ENCODE data around the gene PDCD5.

Gene PDCD5

DNA sequence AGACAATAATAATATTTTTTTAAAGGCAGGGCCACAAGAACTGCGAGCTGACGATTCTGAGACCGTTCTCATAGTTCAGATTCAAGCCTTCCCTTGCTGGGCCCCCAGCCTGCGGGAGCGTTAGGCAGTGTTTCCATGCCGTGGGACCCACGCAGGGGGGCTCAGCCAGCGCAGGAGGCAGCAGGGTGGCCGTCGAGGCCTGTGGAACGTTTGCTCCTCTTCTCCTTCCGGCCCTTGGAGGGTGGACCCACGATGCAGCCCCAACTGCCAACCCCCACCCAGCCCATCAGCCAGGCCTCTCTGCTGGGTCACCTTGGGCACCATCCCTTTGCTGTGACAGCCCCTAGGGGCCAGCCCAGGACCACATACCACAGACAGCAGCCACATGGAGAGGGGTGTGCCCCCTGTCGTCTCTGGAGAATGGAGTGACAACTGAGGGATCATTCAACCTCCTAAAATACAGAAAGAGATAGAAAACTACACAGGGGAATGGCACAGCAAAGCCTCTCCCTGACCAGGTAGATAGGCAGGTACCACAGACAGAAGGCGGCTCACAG, 46.8 kb downstream of the PDCD5 start:
- peaks cover 11 to 62% of the 10 kb centered on the region in 2 donors for H3K36me3 ChIP-seq (ENCODE audit: control insufficient read depth in 1 of 2, insufficient read depth in 2 of 2, low read length in 2 of 2)
- no peak overlapping the region for H3K9ac ChIP-seq (ENCODE audit: low read depth in 1 of 2, low read length in 2 of 2)
- H3K9me3 ChIP-seq (ENCODE audit: control insufficient read depth in 1 of 2, low read length in 2 of 2) = no peaks in the 10 kb centered on the region
- no peak overlapping the region for H3K27ac ChIP-seq (ENCODE audit: low read depth, low read length)
- H3K27me3 ChIP-seq (ENCODE audit: control insufficient read depth in 1 of 2, insufficient read depth in 2 of 2, low read length in 2 of 2) = no peaks in the 10 kb centered on the region
- H3K4me3 ChIP-seq (ENCODE audit: low read depth in 1 of 2, low read length in 2 of 2) = no peak overlapping the region
- no peaks in the 10 kb centered on the region for H3K4me1 ChIP-seq (ENCODE audit: control insufficient read depth in 1 of 2, insufficient read depth in 2 of 2, low read length in 2 of 2)

DNA sequence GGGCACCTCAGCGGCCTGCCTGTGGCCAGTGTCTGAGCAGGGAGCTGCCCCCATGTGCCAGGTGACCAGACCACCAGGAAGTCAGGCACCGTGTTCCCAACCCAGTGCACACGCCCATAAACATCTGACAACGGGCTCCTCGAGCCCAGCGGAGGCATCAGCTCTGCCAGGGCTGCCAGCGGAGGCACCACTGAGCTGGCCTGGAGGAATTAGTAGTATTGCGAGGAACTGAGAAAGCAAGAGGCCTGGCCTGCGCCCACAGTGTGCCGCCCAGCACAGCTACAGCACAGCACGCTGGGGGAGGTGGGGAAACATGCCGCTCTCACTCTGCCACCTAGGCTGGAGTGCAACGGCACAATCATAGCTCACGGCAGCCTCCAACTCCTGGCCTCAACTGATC, 49.3 kb downstream of the PDCD5 start:
- no peak overlapping the region for H3K9ac ChIP-seq (ENCODE audit: low read depth in 1 of 2, low read length in 2 of 2)
- H3K4me3 ChIP-seq (ENCODE audit: low read depth in 1 of 2, low read length in 2 of 2) = no peak overlapping the region
- no peaks in the 10 kb centered on the region for H3K27me3 ChIP-seq (ENCODE audit: control insufficient read depth in 1 of 2, insufficient read depth in 2 of 2, low read length in 2 of 2)
- H3K4me1 ChIP-seq (ENCODE audit: control insufficient read depth in 1 of 2, insufficient read depth in 2 of 2, low read length in 2 of 2) = no peaks in the 10 kb centered on the region
- H3K36me3 ChIP-seq (ENCODE audit: control insufficient read depth in 1 of 2, insufficient read depth in 2 of 2, low read length in 2 of 2) = peaks cover 8 to 54% of the 10 kb centered on the region in 2 donors
- no peaks in the 10 kb centered on the region for H3K9me3 ChIP-seq (ENCODE audit: control insufficient read depth in 1 of 2, low read length in 2 of 2)
- no peak overlapping the region for H3K27ac ChIP-seq (ENCODE audit: low read depth, low read length)

DNA sequence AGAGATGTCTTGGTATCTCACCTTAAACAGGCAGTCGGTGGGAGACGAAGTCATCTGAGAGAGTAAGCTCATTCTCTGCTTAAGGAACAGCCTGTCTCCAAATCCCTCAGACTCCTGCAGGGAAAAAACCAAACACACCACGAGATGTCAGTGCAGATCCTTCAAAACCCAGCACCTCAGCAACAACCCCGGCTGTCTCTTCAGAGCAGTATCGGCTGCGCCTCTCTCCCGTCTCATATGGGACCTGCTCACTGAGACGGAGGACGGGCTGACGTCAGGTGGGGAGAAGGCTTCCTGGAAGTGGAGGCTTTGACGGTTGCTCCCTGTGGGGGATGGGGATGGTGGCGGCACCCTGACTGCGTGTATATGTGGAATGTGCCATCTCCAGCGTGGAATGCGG, 50.4 kb downstream of the PDCD5 start:
- Histone ChIP-seq H3K9ac (ENCODE audit: low read depth in 1 of 2, low read length in 2 of 2) (no peak overlapping the region), H3K27me3 (ENCODE audit: control insufficient read depth in 1 of 2, insufficient read depth in 2 of 2, low read length in 2 of 2) (no peaks in the 10 kb centered on the region), H3K4me3 (ENCODE audit: low read depth in 1 of 2, low read length in 2 of 2) (no peak overlapping the region), H3K36me3 (ENCODE audit: control insufficient read depth in 1 of 2, insufficient read depth in 2 of 2, low read length in 2 of 2) (peaks cover 16 to 56% of the 10 kb centered on the region in 2 donors), H3K9me3 (ENCODE audit: control insufficient read depth in 1 of 2, low read length in 2 of 2) (no peaks in the 10 kb centered on the region), H3K27ac (ENCODE audit: low read depth, low read length) (no peak overlapping the region), H3K4me1 (ENCODE audit: control insufficient read depth in 1 of 2, insufficient read depth in 2 of 2, low read length in 2 of 2) (no peaks in the 10 kb centered on the region)

Data from duodenal mucosa (tissue), 2 donors.